Measurements from ENCODE around the gene SERINC2. TPM values are rescaled to one million over a fixed set of nuclear protein-coding genes. Genes with fewer than 3 reads are reported as not detected.

SERINC2 gene
- 57.4 and 73.0 TPM in 2 replicates for total RNA-seq

DNA sequence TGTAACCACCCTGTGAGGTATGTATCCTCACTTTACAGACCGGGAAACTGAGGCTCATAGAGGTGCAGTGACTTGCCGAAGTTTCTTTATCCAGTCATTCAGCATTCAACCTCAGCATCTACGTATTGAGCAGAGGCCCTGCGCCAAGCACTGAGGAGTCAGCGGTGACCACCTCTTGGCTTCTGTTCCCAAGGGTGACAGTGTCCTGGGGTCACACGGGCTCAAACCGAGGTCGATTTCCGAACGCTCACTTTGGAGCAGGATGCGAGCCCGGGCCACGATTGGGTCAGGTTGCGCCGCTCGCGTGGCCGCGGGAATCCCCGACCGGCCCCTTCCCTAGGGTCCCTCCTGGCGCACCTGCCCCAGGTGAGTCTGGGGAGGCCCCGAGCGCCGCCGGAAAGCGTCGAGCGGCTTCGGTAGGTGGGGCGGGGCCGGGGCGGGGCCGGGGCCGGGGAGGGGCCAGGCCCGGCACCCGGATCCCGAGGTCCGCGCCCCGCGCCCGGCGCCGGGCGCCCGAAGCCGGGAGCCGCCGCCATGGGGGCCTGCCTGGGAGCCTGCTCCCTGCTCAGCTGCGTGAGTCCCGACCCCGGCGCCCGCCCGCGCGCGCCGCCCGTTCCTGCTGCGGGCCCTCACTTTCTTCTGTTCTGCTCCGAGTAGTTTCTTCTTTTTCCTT lies at the start of gene SERINC2:
TSS of gene SERINC2 (plus strand) at position 482 of the 673 bp plus-strand sequence. CDS start at position 535, 53 bp downstream.

DNA sequence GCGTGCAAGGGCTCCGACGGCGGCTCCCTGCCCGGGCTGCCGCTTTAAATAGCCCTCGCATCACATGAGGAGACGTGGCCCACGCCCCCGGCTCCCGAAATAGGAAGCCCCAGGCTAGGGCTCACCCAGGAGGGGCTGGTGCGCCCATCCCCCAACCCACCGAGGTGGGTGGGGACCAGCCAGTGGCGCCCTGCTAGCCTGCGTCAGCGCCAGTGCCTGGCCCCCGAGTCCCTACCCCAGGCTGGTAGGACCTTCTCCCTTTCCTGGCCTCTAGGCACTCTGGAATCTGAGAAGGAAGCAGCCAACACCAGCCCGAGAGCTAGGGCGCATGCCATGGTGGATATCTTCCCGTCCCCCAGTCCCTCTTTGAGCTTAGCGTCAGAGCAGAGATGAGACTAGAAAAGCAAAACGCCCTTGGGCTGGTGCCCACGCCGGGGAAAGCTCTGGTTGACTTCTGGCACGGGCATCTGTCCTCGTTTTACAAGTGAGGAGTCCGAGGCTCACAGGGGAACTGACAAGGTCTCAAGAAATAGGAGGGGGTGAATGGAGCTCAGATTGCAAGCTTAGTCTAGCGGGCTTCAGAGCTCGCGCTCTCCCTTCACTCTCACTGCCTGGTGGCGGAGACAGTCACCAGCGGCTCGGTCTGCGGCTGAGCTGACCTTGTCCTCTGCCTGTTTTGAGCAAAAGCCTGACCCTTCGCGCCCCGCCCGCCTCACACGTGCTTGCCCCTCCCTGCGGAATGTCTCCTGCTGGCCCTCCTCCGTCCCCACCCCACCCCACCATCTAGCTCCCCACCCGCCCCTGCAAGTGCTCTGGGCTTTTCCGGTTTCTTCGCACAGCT lies 39.7 kb upstream of the SERINC2 start, which contains the start of gene FABP3:
TSS of gene FABP3 (minus strand) at position 21 of the 841 bp plus-strand sequence. CDS start 62 bp downstream, outside the sequence.

Other genes starting within 250 kb of the SERINC2 start
- gene NKAIN1, start 173.3 kb upstream of the SERINC2 start, total RNA-seq: 0.76 and 2.4 TPM in 2 replicates
- 52.9 and 113 TPM in 2 replicates for gene SNRNP40, start 116.4 kb upstream of the SERINC2 start, total RNA-seq
- gene ZCCHC17, start 116.2 kb upstream of the SERINC2 start, total RNA-seq: 16.6 and 17.9 TPM in 2 replicates
- 6.7 and 18.1 TPM in 2 replicates for gene FABP3, start 40.1 kb upstream of the SERINC2 start, total RNA-seq
- gene TINAGL1, start 163.3 kb downstream of the SERINC2 start, total RNA-seq: 278 and 352 TPM in 2 replicates
- gene HCRTR1, start 204.5 kb downstream of the SERINC2 start, total RNA-seq: not detected in 2 replicates
- 115 and 124 TPM in 2 replicates for gene PEF1, start 231.7 kb downstream of the SERINC2 start, total RNA-seq

All from mesangial cell (primary cell).